Measurements from ENCODE around the gene SLCO2A1. TPM values are rescaled to one million over a fixed set of nuclear protein-coding genes. Genes with fewer than 3 reads are reported as not detected.
A peak's percentile ranks its signal among the peaks of the same experiment; 100 is the strongest.

Gene SLCO2A1
- total RNA-seq, 1 donor, result 0.36 TPM

DNA sequence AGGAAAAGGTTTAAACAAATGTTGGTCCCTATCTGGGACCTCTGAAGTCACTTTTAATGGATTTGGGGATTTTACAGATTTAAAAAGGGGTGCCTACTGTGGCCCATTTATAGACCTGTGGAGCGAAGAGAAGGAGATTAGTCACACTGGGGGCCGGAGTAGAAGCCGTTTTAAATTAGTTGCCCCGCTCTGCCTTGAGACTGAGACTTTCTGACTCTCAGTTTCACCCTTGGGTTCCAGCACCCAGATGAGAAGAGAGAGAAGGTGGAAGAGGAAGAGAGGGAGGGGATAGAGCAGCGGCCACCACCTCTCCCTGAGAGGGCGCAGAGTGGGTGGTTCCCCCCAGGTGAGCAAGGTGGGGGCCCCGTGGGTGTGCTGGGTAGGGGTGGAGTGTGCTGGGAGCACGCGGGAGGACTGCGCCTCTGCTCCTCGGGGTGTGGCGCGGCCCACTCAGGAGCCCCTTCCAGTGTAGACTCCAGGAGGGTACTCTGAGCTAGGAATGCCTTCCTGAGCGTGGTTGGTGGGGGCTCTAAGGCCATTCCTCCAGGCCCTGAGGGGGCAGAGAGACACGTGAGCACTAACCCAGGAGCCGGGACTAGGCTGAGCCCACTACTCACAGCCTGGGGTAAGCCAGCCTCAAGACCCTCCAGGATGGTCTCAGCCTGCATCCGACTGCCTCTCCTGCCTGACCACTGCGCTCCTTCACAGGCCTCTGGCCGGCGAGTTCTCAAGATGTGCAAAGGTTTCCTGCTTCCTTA is 101.4 kb downstream of the SLCO2A1 start:
- Histone ChIP-seq H4K20me1 (ENCODE audit: insufficient read depth, low read length) (no peaks in the 10 kb centered on the region), H3K36me3 (ENCODE audit: insufficient read depth, low read length) (no peaks in the 10 kb centered on the region), H3K4me3 (ENCODE audit: insufficient read depth, low read length) (peak overlapping the region; percentile 73), H3K79me2 (ENCODE audit: insufficient read depth, low read length) (no peaks in the 10 kb centered on the region), H3K27ac (ENCODE audit: low read depth, low read length) (no peak overlapping the region), H3K4me1 (ENCODE audit: insufficient read depth, low read length) (peaks cover 16% of the 10 kb centered on the region), H2AFZ (ENCODE audit: low read length) (no peak overlapping the region), H3K27me3 (ENCODE audit: insufficient read depth, low read length) (peaks cover 8% of the 10 kb centered on the region), H3K4me2 (ENCODE audit: insufficient read depth, low read length) (peak overlapping the region; percentile 77), H3K9me3 (ENCODE audit: low read depth, low read length) (no peaks in the 10 kb centered on the region)
- TF ChIP-seq, protein P1, sequence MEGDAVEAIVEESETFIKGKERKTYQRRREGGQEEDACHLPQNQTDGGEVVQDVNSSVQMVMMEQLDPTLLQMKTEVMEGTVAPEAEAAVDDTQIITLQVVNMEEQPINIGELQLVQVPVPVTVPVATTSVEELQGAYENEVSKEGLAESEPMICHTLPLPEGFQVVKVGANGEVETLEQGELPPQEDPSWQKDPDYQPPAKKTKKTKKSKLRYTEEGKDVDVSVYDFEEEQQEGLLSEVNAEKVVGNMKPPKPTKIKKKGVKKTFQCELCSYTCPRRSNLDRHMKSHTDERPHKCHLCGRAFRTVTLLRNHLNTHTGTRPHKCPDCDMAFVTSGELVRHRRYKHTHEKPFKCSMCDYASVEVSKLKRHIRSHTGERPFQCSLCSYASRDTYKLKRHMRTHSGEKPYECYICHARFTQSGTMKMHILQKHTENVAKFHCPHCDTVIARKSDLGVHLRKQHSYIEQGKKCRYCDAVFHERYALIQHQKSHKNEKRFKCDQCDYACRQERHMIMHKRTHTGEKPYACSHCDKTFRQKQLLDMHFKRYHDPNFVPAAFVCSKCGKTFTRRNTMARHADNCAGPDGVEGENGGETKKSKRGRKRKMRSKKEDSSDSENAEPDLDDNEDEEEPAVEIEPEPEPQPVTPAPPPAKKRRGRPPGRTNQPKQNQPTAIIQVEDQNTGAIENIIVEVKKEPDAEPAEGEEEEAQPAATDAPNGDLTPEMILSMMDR (IDR thresholded peaks at IDR 0.05; ENCODE audit: extremely low read depth, low read depth, low read length), result no peak
- peak; percentile 26 for DNase-seq (ENCODE audit: insufficient read length, low spot score, missing footprints)

- Histone ChIP-seq H4K20me1 (ENCODE audit: insufficient read depth, low read length) (no peaks in the 10 kb centered on the region), H2AFZ (ENCODE audit: low read length) (peak overlapping the region; percentile 88), H3K27me3 (ENCODE audit: insufficient read depth, low read length) (peaks cover 8% of the 10 kb centered on the region), H3K4me3 (ENCODE audit: insufficient read depth, low read length) (peak overlapping the region; percentile 73), H3K79me2 (ENCODE audit: insufficient read depth, low read length) (no peaks in the 10 kb centered on the region), H3K27ac (ENCODE audit: low read depth, low read length) (no peak overlapping the region), H3K36me3 (ENCODE audit: insufficient read depth, low read length) (no peaks in the 10 kb centered on the region), H3K9me3 (ENCODE audit: low read depth, low read length) (no peaks in the 10 kb centered on the region), H3K4me1 (ENCODE audit: insufficient read depth, low read length) (peaks cover 16% of the 10 kb centered on the region), H3K4me2 (ENCODE audit: insufficient read depth, low read length) (peak overlapping the region; percentile 77)
- peak; percentile 96 for DNase-seq (ENCODE audit: insufficient read length, low spot score, missing footprints)
- TF ChIP-seq, protein P1 (IDR thresholded peaks at IDR 0.05; ENCODE audit: extremely low read depth, low read depth, low read length), result peak; percentile 41
Measured at GRCh38 chr3:133927540-133928066, 102.1 kb downstream of the SLCO2A1 start.

GRCh38 chr3:133926736-133927539 is 102.8 kb downstream of the SLCO2A1 start:
- Histone ChIP-seq H3K4me3 (ENCODE audit: insufficient read depth, low read length) (peak overlapping the region; percentile 73), H4K20me1 (ENCODE audit: insufficient read depth, low read length) (no peaks in the 10 kb centered on the region), H3K9me3 (ENCODE audit: low read depth, low read length) (no peaks in the 10 kb centered on the region), H3K36me3 (ENCODE audit: insufficient read depth, low read length) (no peaks in the 10 kb centered on the region), H3K27ac (ENCODE audit: low read depth, low read length) (no peak overlapping the region), H3K4me1 (ENCODE audit: insufficient read depth, low read length) (peaks cover 16% of the 10 kb centered on the region), H3K79me2 (ENCODE audit: insufficient read depth, low read length) (no peaks in the 10 kb centered on the region), H3K27me3 (ENCODE audit: insufficient read depth, low read length) (peaks cover 8% of the 10 kb centered on the region), H2AFZ (ENCODE audit: low read length) (peak overlapping the region; percentile 88), H3K4me2 (ENCODE audit: insufficient read depth, low read length) (peak overlapping the region; percentile 77)
- peak; percentile 79 for DNase-seq (ENCODE audit: insufficient read length, low spot score, missing footprints)
- TF ChIP-seq, protein P1 (IDR thresholded peaks at IDR 0.05; ENCODE audit: extremely low read depth, low read depth, low read length), result peak; percentile 15

Data from osteoblast (primary cell).